NCI-H1436 treated with DMSO at 0.1 percent for 48 hours (cell line): ENCODE measurements around the gene ALOXE3.
A peak's percentile ranks its signal among the peaks of the same experiment; 100 is the strongest.

Source experiments
- DNase-seq: peaks from one replicate; lab custom pipeline; 2025; lab: John Stamatoyannopoulos, UW

The ALOXE3 gene

GRCh38 chr17:8153957-8154607, 35.8 kb upstream of the ALOXE3 start:
- peak; percentile 39 for DNase-seq

GRCh38 chr17:8153525-8153956, 35.2 kb upstream of the ALOXE3 start:
- no peak for DNase-seq

GRCh38 chr17:8153031-8153451, 34.7 kb upstream of the ALOXE3 start:
- DNase-seq, result no peak

- DNase-seq, result peak; percentile 70
Measured at GRCh38 chr17:8152112-8152775, 33.9 kb upstream of the ALOXE3 start, which contains the start of gene PER1. Gene PER1 (minus strand): TSS chr17:8152404. CDS start chr17:8150706, 1,698 bp downstream.

- no peak for DNase-seq
Measured at GRCh38 chr17:8151641-8152111, 33.4 kb upstream of the ALOXE3 start.

- DNase-seq, result no peak
Measured at GRCh38 chr17:8151120-8151640, 32.9 kb upstream of the ALOXE3 start.

- no peak for DNase-seq
Measured at GRCh38 chr17:8150194-8151119, 32.1 kb upstream of the ALOXE3 start.

- DNase-seq, result no peak
Measured at GRCh38 chr17:8149419-8150193, 31.3 kb upstream of the ALOXE3 start.

GRCh38 chr17:8148560-8148959, 30.2 kb upstream of the ALOXE3 start:
- no peak for DNase-seq

- DNase-seq, result no peak
Measured at GRCh38 chr17:8147805-8148404, 29.6 kb upstream of the ALOXE3 start.

GRCh38 chr17:8147141-8147804, 29.0 kb upstream of the ALOXE3 start:
- no peak for DNase-seq

- DNase-seq, result no peak
Measured at GRCh38 chr17:8146381-8147140, 28.2 kb upstream of the ALOXE3 start.

GRCh38 chr17:8145811-8146210, 27.5 kb upstream of the ALOXE3 start:
- DNase-seq, result no peak

GRCh38 chr17:8144401-8145231, 26.3 kb upstream of the ALOXE3 start:
- no peak for DNase-seq

- no peak for DNase-seq
Measured at GRCh38 chr17:8143581-8144400, 25.5 kb upstream of the ALOXE3 start.

GRCh38 chr17:8142887-8143580, 24.7 kb upstream of the ALOXE3 start:
- no peak for DNase-seq
